A549 treated with AZD2906 at 1 μM for 4 hours (cell line): ENCODE results near the gene PIGK. TPM values are rescaled to one million over a fixed set of nuclear protein-coding genes. Genes with fewer than 3 reads are reported as not detected.

Experiments
- total RNA-seq: library from RNA; stranded (reverse); fragments of 200-300 nt; extraction: Qiagen RNA extraction; gene quantifications from 5 replicates; pipeline ENCODE4 v1.2.3, GENCODE V29; 2022

Gene PIGK
- total RNA-seq, result 17.4 to 28.4 TPM (median 19.6 TPM) in 5 replicates

DNA sequence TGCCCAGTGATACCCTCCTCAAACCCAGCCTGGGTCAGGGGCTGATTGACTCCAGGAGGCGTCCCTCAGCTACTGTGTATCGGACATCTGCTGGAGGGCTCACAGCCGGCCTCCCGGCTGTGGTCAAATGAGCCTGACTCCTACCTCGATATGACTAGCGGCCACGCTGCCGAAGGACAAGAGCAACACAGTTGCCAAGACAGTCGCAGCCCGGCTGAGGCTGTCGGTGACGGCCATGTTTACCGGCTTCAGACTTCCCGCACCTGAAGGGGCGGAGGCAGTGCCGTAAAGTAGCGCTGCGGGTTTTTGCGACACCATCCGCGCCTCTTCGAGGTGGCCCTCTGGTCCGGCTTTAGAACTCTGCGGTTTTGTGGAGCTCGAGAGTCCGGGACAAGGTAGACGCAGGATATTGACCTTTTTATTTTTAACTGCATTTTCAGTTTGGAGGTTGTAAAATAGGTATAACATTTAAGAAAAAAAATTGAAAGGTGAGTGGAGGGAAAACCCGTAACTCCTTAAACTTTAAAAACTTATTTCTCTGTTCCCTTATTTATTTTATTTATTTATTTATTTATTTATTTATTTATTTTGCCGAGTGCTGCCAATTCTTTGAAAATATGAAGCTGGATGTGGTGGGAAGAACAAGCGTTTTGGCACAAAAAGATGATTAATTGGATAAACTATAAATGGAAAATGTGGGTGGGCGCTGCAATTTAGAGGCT lies at the start of gene PIGK:
TSS of gene PIGK (minus strand) at position 265 of the 722 bp plus-strand sequence. CDS start at position 237, 28 bp downstream.

Other genes with a start within 250 kb of the PIGK start
- 4.6 to 9.1 TPM (median 5.8 TPM) in 5 replicates for gene AK5, start 62.6 kb upstream of the PIGK start, total RNA-seq